B cell (primary cell): ENCODE data around the gene MED16. TPM values are rescaled to one million over a fixed set of nuclear protein-coding genes. Genes with fewer than 3 reads are reported as not detected.

Experiments
- ATAC-seq: fragments of 200-7000 bp; cut with Tn5 transposase; one replicate; pipeline ENCODE4 v1.10.0; 2021; ENCODE audit warnings: low read depth, mild to moderate bottlenecking, moderate number of reproducible peaks, moderate library complexity
- CTCF ChIA-PET: fragments of 350-600 bp; sonication (Branson Sonifier 250); formaldehyde crosslinking; loops from one replicate; lab custom pipeline; 2021; ENCODE audit warnings: antibody characterized with exemption, inconsistent platforms; lab: Charles Lee
- POLR2A ChIA-PET: fragments of 350-600 bp; sonication (Branson Sonifier 250); formaldehyde crosslinking; loops from one replicate; lab custom pipeline; 2021; ENCODE audit warnings: antibody characterized with exemption; lab: Charles Lee
- DNase-seq: peaks from one replicate; pipeline ENCODE4 v3.0.0; 2013
- H2AFZ ChIP-seq: 2 replicates; pipeline ENCODE4 v1.6.1; 2012; ENCODE audit warnings: mild to moderate bottlenecking, low read depth, low read length; ENCODE audit not compliant: insufficient read depth, poor library complexity, severe bottlenecking
- H3K27ac ChIP-seq, 2 donors: 1 replicate in 1 of 2; 2 replicates in 1 of 2; pipeline ENCODE4 v1.5.1; 2012 to 2013; ENCODE audit warnings: low read length in 2 of 2, mild to moderate bottlenecking in 2 of 2, moderate library complexity in 1 of 2
- H3K27me3 ChIP-seq, 4 experiments: fragments of 200-600 bp in 1 of 4; sonication (generic) in 1 of 4; replicated peaks in 1 of 4; 1 replicate in 2 of 4; 2 replicates in 2 of 4; pipeline versions ENCODE4 v1.6.1 to v1.7.0; 2013 to 2016; ENCODE audit warnings: low read length in 3 of 4, mild to moderate bottlenecking in 2 of 4, mixed read lengths in 1 of 4, moderate library complexity in 1 of 4; ENCODE audit not compliant: insufficient read depth in 4 of 4, control insufficient read depth in 3 of 4; ENCODE audit errors: control extremely low read depth in 1 of 4
- H3K36me3 ChIP-seq, 2 experiments: replicated peaks in 1 of 2; 1 replicate in 1 of 2; 2 replicates in 1 of 2; pipeline versions ENCODE4 v1.6.1 to v1.7.1; 2013; ENCODE audit warnings: low read length in 1 of 2; ENCODE audit not compliant: insufficient read depth in 2 of 2, control insufficient read depth in 1 of 2; ENCODE audit errors: control extremely low read depth in 1 of 2, extremely low read depth in 1 of 2
- H3K4me1 ChIP-seq, 2 donors: fragments of 200-600 bp in 1 of 2; sonication (generic) in 1 of 2; 1 replicate in 1 of 2; 2 replicates in 1 of 2; pipeline versions ENCODE4 v1.5.1 to v1.6.1; 2013 to 2017; ENCODE audit warnings: low read length in 2 of 2; ENCODE audit not compliant: control insufficient read depth in 2 of 2, insufficient read depth in 2 of 2
- H3K4me2 ChIP-seq: replicated peaks from 2 replicates; pipeline ENCODE3; 2012; ENCODE audit warnings: mild to moderate bottlenecking, low read depth, low read length; ENCODE audit not compliant: poor library complexity, severe bottlenecking
- H3K4me3 ChIP-seq, 5 experiments: fragments of 200-600 bp in 1 of 5; sonication (generic) in 1 of 5; 1 replicate in 3 of 5; 2 replicates in 2 of 5; pipeline versions ENCODE4 v1.5.1 to v1.7.0; 2011 to 2016; ENCODE audit warnings: low read length in 4 of 5, mild to moderate bottlenecking in 4 of 5, low read depth in 2 of 5, control low read depth in 1 of 5, moderate library complexity in 1 of 5; ENCODE audit not compliant: insufficient read depth in 1 of 5; ENCODE audit errors: control extremely low read depth in 1 of 5, extremely low read depth in 1 of 5
- H3K79me2 ChIP-seq: fragments of 200-600 bp; sonication (generic); one replicate; pipeline ENCODE4 v1.6.0; 2016; ENCODE audit warnings: low read length; ENCODE audit not compliant: control insufficient read depth, insufficient read depth
- H3K9ac ChIP-seq: fragments of 200-600 bp; sonication (generic); 2 replicates; pipeline ENCODE4 v1.6.1; 2017; ENCODE audit warnings: mild to moderate bottlenecking, low read length, moderate library complexity
- H3K9me3 ChIP-seq, 3 donors: one replicate each; pipeline versions ENCODE4 v1.6.1 to v1.7.1; 2013; ENCODE audit warnings: low read length in 2 of 3; ENCODE audit not compliant: control insufficient read depth in 2 of 3, insufficient read depth in 1 of 3; ENCODE audit errors: control extremely low read depth in 1 of 3
- H4K20me1 ChIP-seq: 2 replicates; pipeline ENCODE4 v1.6.0; 2012; ENCODE audit warnings: mild to moderate bottlenecking, low read length; ENCODE audit not compliant: insufficient read depth, control insufficient read depth, poor library complexity, severe bottlenecking
- H3K27ac Mint-ChIP-seq: one replicate; pipeline ENCODE4 v1.8.0; 2021; ENCODE audit warnings: mixed read lengths
- H3K27me3 Mint-ChIP-seq: one replicate; pipeline ENCODE4 v1.8.0; 2021; ENCODE audit warnings: mixed read lengths
- H3K4me1 Mint-ChIP-seq: one replicate; pipeline ENCODE4 v1.8.0; 2021; ENCODE audit warnings: mixed read lengths
- H3K4me3 Mint-ChIP-seq: one replicate; pipeline ENCODE4 v1.8.0; 2021; ENCODE audit warnings: mixed read lengths
- H3K9me3 Mint-ChIP-seq: one replicate; pipeline ENCODE4 v1.8.0; 2022; ENCODE audit warnings: mixed read lengths; ENCODE audit not compliant: insufficient read depth
- EZH2 ChIP-seq: IDR thresholded peaks from 2 replicates; pipeline ENCODE4 v1.6.1; 2012; ENCODE audit warnings: borderline replicate concordance, low read depth, mild to moderate bottlenecking, moderate library complexity, low read length; ENCODE audit not compliant: insufficient read depth, poor library complexity, severe bottlenecking
- WGBS: methylation state at CpG from one replicate; pipeline ENCODE4 v1.1.5; 2013; ENCODE audit warnings: missing lambda C conversion rate; ENCODE audit not compliant: insufficient coverage; 5-methylcytosine and 5-hydroxymethylcytosine counted together
- intact Hi-C: fragments of 100-400 bp; cut with micrococcal nuclease; formaldehyde crosslinking; loops from one replicate; pipeline ENCODE4 v1.10.0; 2022
- polyA plus RNA-seq: library from polyadenylated mRNA; depleted of rRNA; stranded (reverse); fragments of >200 nt; gene quantifications from 2 replicates; pipeline ENCODE4 v1.2.3, GENCODE V29; 2012
- total RNA-seq, 2 donors: library from RNA; stranded (reverse); fragments of 120-200 nt in 1 of 2; gene quantifications; 1 replicate in 1 of 2; 2 replicates in 1 of 2; pipeline versions ENCODE4 v1.2.3 to v1.2.4, GENCODE V29; 2013 to 2022
- TF ChIP-seq, protein P1 (sequence below): fragments of 200-600 bp; IDR thresholded peaks from one replicate; pipeline ENCODE4 v1.8.0; 2022; ENCODE audit warnings: antibody characterized with exemption, mild to moderate bottlenecking

MED16 gene
- total and polyA plus RNA-seq, 2 donors (not counting 1 experiment from before 2014, with no cell fraction given): 85.0 to 85.3 TPM

DNA sequence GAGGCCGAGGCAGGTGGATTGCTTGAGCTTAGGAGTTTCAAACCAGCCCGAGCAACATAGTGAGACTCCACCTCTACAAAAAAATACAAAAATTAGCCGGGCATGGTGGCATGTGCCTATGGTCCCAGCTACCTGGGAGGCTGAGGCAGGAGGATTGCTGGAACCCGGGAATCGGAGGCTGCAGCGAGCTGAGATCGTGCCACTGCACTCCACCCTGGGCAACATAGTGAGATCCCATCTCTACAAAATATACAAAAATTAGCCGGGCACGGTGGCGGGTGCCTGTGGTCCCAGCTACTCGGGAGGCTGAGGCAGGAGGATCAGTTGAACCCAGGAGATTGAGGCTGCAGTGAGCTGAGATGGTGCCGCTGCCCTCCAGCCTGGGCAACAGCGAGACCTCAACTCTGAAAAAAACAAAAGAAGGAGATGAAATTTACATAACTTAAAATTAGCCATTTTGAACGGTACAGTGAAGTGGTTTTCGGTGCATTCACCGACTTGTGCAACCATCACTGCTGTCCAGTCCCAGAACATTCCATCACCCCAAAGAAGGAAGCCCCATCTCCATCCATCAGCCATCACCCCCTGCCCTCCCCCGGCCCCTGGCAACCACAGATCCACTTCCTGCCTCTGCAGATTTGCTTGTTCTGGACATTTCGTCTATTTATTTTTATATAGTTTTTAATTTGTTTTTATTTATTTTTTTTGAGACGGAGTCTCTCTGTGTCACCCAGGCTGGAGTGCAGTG, 66.9 kb downstream of the MED16 start:
- CTCF ChIA-PET: interaction anchor here (1.4 kb wide), 1 partner anchor 92 kb away, joined by 3 read pairs; no protein-coding TSS in a partner anchor
- no peaks in the 10 kb centered on the region for H3K9me3 Mint-ChIP-seq
- TF ChIP-seq, protein P1, sequence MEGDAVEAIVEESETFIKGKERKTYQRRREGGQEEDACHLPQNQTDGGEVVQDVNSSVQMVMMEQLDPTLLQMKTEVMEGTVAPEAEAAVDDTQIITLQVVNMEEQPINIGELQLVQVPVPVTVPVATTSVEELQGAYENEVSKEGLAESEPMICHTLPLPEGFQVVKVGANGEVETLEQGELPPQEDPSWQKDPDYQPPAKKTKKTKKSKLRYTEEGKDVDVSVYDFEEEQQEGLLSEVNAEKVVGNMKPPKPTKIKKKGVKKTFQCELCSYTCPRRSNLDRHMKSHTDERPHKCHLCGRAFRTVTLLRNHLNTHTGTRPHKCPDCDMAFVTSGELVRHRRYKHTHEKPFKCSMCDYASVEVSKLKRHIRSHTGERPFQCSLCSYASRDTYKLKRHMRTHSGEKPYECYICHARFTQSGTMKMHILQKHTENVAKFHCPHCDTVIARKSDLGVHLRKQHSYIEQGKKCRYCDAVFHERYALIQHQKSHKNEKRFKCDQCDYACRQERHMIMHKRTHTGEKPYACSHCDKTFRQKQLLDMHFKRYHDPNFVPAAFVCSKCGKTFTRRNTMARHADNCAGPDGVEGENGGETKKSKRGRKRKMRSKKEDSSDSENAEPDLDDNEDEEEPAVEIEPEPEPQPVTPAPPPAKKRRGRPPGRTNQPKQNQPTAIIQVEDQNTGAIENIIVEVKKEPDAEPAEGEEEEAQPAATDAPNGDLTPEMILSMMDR: no peak
- no peak for TF ChIP-seq EZH2
- H3K27me3 Mint-ChIP-seq: peaks cover 11% of the 10 kb centered on the region
- H3K4me3 ChIP-seq: no peak overlapping the region
- no peaks in the 10 kb centered on the region for H3K79me2 ChIP-seq
- H3K4me3 Mint-ChIP-seq: no peak overlapping the region
- no peak overlapping the region for H2AFZ ChIP-seq
- ATAC-seq (no peak), DNase-seq (no peak)
- no peak overlapping the region for H3K27ac ChIP-seq
- 92% methylated on average over 5 of the region's 19 CpGs for WGBS
- peaks cover 0 to 40% (median 10%) of the 10 kb centered on the region in 4 experiments for H3K27me3 ChIP-seq
- H3K4me1 Mint-ChIP-seq: peaks cover 2% of the 10 kb centered on the region
- intact Hi-C loops: no loop called here
- no peak overlapping the region for H3K27ac Mint-ChIP-seq
- no peak overlapping the region for H3K9ac ChIP-seq
- H3K4me2 ChIP-seq: no peak overlapping the region
- POLR2A ChIA-PET: no interaction called here
- no peaks in the 10 kb centered on the region for H4K20me1 ChIP-seq
- no peaks in the 10 kb centered on the region for H3K36me3 ChIP-seq
- H3K9me3 ChIP-seq: peaks cover 0 to 6% (median 0%) of the 10 kb centered on the region in 3 donors
- peaks cover 0 to 4% of the 10 kb centered on the region in 2 donors for H3K4me1 ChIP-seq

DNA sequence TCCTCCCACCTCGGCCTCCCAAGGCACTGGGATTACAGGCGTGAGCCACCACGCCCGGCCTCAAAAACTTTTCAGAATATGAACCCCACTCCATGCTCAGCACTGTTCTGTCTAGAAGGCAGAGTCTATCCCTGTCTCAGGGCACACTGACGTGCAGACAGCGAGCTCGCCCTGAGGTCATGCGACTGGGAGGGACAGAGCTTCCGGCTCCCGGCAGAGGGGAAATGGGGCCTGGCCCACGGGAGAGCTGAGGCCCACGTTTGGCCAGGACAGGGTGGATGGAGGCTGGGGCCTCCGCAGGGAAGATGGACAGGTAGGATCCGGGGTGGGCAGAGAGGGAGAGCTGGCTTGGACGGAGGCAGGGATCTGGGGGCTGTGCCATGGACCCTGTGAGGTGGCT, 68.1 kb downstream of the MED16 start:
- CTCF ChIA-PET: no interaction called here
- Mint-ChIP-seq H3K27me3 (peaks cover 7% of the 10 kb centered on the region), H3K27ac (no peak overlapping the region), H3K9me3 (no peaks in the 10 kb centered on the region), H3K4me1 (peaks cover 2% of the 10 kb centered on the region), H3K4me3 (no peak overlapping the region)
- no peaks in the 10 kb centered on the region for H4K20me1 ChIP-seq
- 81% methylated on average over 15 of the region's 15 CpGs for WGBS
- no peak overlapping the region for H3K27ac ChIP-seq
- POLR2A ChIA-PET: no interaction called here
- H3K4me2 ChIP-seq: no peak overlapping the region
- no peaks in the 10 kb centered on the region for H3K36me3 ChIP-seq
- DNase-seq (no peak), ATAC-seq (no peak)
- H2AFZ ChIP-seq: no peak overlapping the region
- H3K9me3 ChIP-seq: peaks cover 0 to 6% (median 0%) of the 10 kb centered on the region in 3 donors
- peaks cover 0 to 33% (median 9%) of the 10 kb centered on the region in 4 experiments for H3K27me3 ChIP-seq
- no peak overlapping the region for H3K9ac ChIP-seq
- no peak overlapping the region for H3K4me3 ChIP-seq
- H3K4me1 ChIP-seq: peaks cover 0 to 4% of the 10 kb centered on the region in 2 donors
- intact Hi-C loops: no loop called here
- no peaks in the 10 kb centered on the region for H3K79me2 ChIP-seq
- TF ChIP-seq EZH2: no peak
- TF ChIP-seq, protein P1: no peak
